Measurements from ENCODE around the gene DND1.
"Not testable (repeated sequence)": the region's sequence is repeated elsewhere in the genome, so short reads cannot be mapped to it uniquely, and the experiment has no call there.

DND1 gene

GRCh38 chr5:140664359-140665119 is 8.8 kb downstream of the DND1 start, which contains the start of gene WDR55:
WDR55 (plus strand) TSS chr5:140664904; CDS start chr5:140664913, 9 bp downstream.
- TF ChIP-seq CTCF (IDR thresholded peaks at IDR 0.05) = no peak
- peak; percentile 98 for DNase-seq (ENCODE audit: low spot score)
- peak within 1 kb of the TSS; percentile 94 to 97 for H3K27ac ChIP-seq
- H3K4me3 ChIP-seq = peak within 1 kb of the TSS; percentile 92

DNA sequence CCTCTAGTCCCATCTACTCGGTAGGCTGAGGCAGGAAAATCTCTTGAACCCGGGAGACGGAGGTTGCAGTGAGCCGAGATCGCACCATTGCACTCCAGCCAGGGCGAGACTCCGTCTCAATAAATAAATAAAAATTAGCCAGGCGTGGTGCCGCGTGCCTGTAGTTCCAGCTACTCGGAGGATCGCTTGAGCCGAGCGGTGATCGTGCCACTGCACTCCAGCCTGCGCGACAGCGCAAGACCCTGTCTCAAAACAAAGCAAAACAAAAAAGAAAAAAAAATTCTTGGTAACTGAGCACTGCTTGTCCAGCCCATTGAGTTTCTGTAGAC is 9.4 kb downstream of the DND1 start:
- Histone ChIP-seq H3K4me3 (peak overlapping the region; percentile 92), H3K27ac (peak overlapping the region; percentile 94 to 97)
- no peak for TF ChIP-seq CTCF (IDR thresholded peaks at IDR 0.05)
- DNase-seq (ENCODE audit: low spot score) = no peak

- H3K27ac ChIP-seq; H3K4me3 ChIP-seq; DNase-seq (ENCODE audit: low spot score): not testable (repeated sequence)
Measured at GRCh38 chr5:140660371-140660770, 13.0 kb downstream of the DND1 start.

- H3K4me3 ChIP-seq = no peak overlapping the region
- TF ChIP-seq CTCF (IDR thresholded peaks at IDR 0.05) = no peak
- H3K27ac ChIP-seq = no peak overlapping the region
- no peak for DNase-seq (ENCODE audit: low spot score)
Measured at GRCh38 chr5:140658870-140659269, 14.5 kb downstream of the DND1 start.

DNA sequence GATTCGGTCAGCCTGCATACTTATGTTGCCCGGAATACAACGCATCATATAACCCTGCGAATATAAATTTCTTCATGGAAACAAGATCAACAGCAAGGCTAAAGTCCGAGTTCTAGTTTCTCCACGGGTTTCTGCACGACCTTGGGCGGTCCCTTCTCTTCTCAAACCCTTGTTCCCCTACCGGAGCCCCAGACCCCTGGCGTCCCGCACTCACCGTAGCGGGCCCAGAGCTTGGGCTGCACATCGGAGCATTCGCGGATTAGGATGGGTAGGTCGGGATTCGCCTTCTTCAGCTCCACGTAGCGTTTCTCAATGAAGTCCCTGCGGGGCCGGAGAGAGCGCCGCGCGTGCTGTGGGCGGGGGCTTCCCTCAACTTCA is 26.3 kb downstream of the DND1 start:
- Histone ChIP-seq H3K27ac (peak overlapping the region; percentile 79 to 96), H3K4me3 (peak overlapping the region; percentile 98)
- no peak for TF ChIP-seq CTCF (IDR thresholded peaks at IDR 0.05)
- DNase-seq (ENCODE audit: low spot score) = no peak

DNA sequence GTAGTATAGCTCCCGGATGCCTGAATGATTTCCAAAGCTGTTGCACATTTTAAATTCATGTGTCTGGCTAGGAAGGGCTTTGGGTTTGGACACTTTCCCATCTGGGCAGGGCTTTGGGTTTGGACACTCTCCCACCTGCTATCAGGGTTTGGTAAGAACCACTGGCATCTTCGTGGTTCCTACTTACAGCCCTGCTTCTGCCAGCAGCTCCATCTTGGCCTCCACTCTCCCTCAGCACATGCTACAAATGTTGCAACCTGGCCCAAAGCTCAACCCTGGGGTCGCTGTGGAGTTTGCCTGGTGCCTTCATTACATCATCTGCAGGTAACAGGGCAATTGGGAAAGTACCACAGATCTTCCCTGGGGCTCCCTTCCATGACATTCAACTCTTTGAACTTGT is 30.7 kb downstream of the DND1 start:
- no peak overlapping the region for H3K27ac ChIP-seq
- TF ChIP-seq CTCF (IDR thresholded peaks at IDR 0.05) = no peak
- DNase-seq (ENCODE audit: low spot score) = no peak
- no peak overlapping the region for H3K4me3 ChIP-seq

DNA sequence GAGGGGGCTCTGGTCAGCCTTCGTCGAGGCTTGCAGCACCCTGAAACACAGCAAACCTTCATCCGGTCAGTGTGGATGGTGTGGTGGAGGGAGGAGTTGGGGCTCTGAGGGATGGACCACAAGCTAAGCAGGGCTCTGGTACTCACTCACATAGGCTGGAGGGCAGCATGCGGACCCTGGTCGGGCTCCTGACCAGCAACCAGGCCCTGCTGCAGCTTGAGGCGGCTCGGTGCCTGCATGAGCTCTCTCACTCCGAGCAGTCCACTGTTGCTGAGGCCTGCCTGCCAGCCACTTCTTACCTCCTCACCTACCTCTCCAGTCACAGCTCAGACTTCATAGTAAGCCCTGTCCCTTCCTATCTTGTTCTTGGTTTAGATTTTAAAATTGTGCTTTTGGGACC is 31.7 kb downstream of the DND1 start:
- Histone ChIP-seq H3K4me3 (no peak overlapping the region), H3K27ac (no peak overlapping the region)
- DNase-seq (ENCODE audit: low spot score) = no peak
- TF ChIP-seq CTCF (IDR thresholded peaks at IDR 0.05) = no peak

Data from coronary artery (tissue), 2 donors.